Stimulated activated CD8-positive, alpha-beta memory T cell treated with anti-CD3 and anti-CD28 coated beads, Interleukin-7, amount 100 ng/mL, for 4 hours (primary cell): ENCODE data around the gene LYZL4.

Experiments used
- DNase-seq, 2 donors: peaks; one replicate each; pipeline ENCODE4 v3.0.0-alpha.2; 2020; ENCODE audit warnings: low read depth in 2 of 2

LYZL4 gene

GRCh38 chr3:42371776-42372175 lies 38.6 kb downstream of the LYZL4 start:
- no peak for DNase-seq

- DNase-seq: no peak
Measured at GRCh38 chr3:42369832-42370231, 40.6 kb downstream of the LYZL4 start.

- DNase-seq: no peak
Measured at GRCh38 chr3:42369304-42369703, 41.1 kb downstream of the LYZL4 start.

GRCh38 chr3:42368861-42369260 lies 41.5 kb downstream of the LYZL4 start:
- DNase-seq: no peak

- DNase-seq: no peak
Measured at GRCh38 chr3:42367903-42368302, 42.5 kb downstream of the LYZL4 start.

GRCh38 chr3:42366550-42366949 lies 43.9 kb downstream of the LYZL4 start:
- DNase-seq: no peak

GRCh38 chr3:42357335-42357734 lies 53.1 kb downstream of the LYZL4 start:
- DNase-seq: no peak

- DNase-seq: no peak
Measured at GRCh38 chr3:42355612-42356011, 54.8 kb downstream of the LYZL4 start.

- no peak for DNase-seq
Measured at GRCh38 chr3:42353631-42354030, 56.8 kb downstream of the LYZL4 start.

- DNase-seq: no peak
Measured at GRCh38 chr3:42351207-42351606, 59.2 kb downstream of the LYZL4 start.

- DNase-seq: no peak
Measured at GRCh38 chr3:42349765-42350594, 60.4 kb downstream of the LYZL4 start.

GRCh38 chr3:42347928-42348327 lies 62.5 kb downstream of the LYZL4 start:
- DNase-seq: no peak
